Thyroid gland (tissue), 4 donors: Measurements from ENCODE around the gene ASCL5.

Experiments
- CTCF ChIP-seq, 6 experiments: fragments of 200-600 bp in 3 of 6; fragments of 450-650 bp in 3 of 6; sonication (generic) in 3 of 6; IDR thresholded peaks; one replicate each; pipeline ENCODE4 v1.5.1; 2016 to 2019; ENCODE audit warnings: antibody characterized with exemption in 6 of 6, mild to moderate bottlenecking in 2 of 6, inconsistent platforms in 1 of 6, moderate library complexity in 1 of 6
- POLR2A ChIP-seq, 2 donors: fragments of 450-650 bp; IDR thresholded peaks; one replicate each; pipeline ENCODE4 v1.6.1; 2017; ENCODE audit warnings: antibody characterized with exemption in 2 of 2, mild to moderate bottlenecking in 2 of 2, moderate library complexity in 1 of 2

- TF ChIP-seq POLR2A (IDR thresholded peaks at IDR 0.05), result no peak
- no peak for TF ChIP-seq CTCF (IDR thresholded peaks at IDR 0.05)
Measured at GRCh38 chr1:201088901-201089525, 38.0 kb downstream of the ASCL5 start.
